Heart left ventricle (tissue), 16 donors: Measurements from ENCODE around the gene RALBP1. TPM values are rescaled to one million over a fixed set of nuclear protein-coding genes. Genes with fewer than 3 reads are reported as not detected.

Experiments used
- ATAC-seq, 4 donors: fragments of 200-7000 bp; cut with Tn5 transposase; one replicate each; pipeline ENCODE4 v1.9.1; 2020 to 2022; ENCODE audit warnings: moderate library complexity in 4 of 4, mild to moderate bottlenecking in 3 of 4, moderate number of reproducible peaks in 1 of 4
- DNase-seq, 5 donors: peaks; one replicate each; pipeline ENCODE4 v3.0.0-alpha.2; 2020
- H3K27ac ChIP-seq, 12 donors: fragments of 200-600 bp; sonication (generic) in 4 of 12; one replicate each; pipeline versions ENCODE4 v1.5.0 to v1.8.0; 2016 to 2022; ENCODE audit warnings: mild to moderate bottlenecking in 2 of 12
- H3K27me3 ChIP-seq, 9 donors: fragments of 200-600 bp; sonication (generic) in 2 of 9; one replicate each; pipeline versions ENCODE4 v1.5.1 to v1.8.0; 2016 to 2022; ENCODE audit warnings: mild to moderate bottlenecking in 3 of 9
- H3K36me3 ChIP-seq, 9 donors: fragments of 200-600 bp; sonication (generic) in 2 of 9; one replicate each; pipeline versions ENCODE4 v1.5.0 to v1.8.0; 2018 to 2022; ENCODE audit warnings: mild to moderate bottlenecking in 2 of 9
- H3K4me1 ChIP-seq, 12 donors: fragments of 200-600 bp; sonication (generic) in 4 of 12; one replicate each; pipeline versions ENCODE4 v1.5.0 to v1.8.0; 2016 to 2022; ENCODE audit warnings: mild to moderate bottlenecking in 3 of 12
- H3K4me3 ChIP-seq, 12 donors: fragments of 200-600 bp; sonication (generic) in 4 of 12; one replicate each; pipeline versions ENCODE4 v1.5.0 to v1.8.0; 2017 to 2022; ENCODE audit warnings: mild to moderate bottlenecking in 9 of 12, moderate library complexity in 4 of 12
- H3K9me3 ChIP-seq, 12 donors: fragments of 200-600 bp; sonication (generic) in 4 of 12; one replicate each; pipeline versions ENCODE4 v1.5.0 to v1.8.0; 2016 to 2022; ENCODE audit warnings: mild to moderate bottlenecking in 1 of 12
- POLR2A ChIP-seq, 2 donors: fragments of 450-650 bp; IDR thresholded peaks; one replicate each; pipeline ENCODE4 v1.6.1; 2017; ENCODE audit warnings: antibody characterized with exemption in 2 of 2, mild to moderate bottlenecking in 2 of 2, moderate library complexity in 2 of 2
- WGBS, 4 donors: extraction: QIAGEN DNeasy Blood & Tissue Kit in 2 of 4; methylation state at CpG; one replicate each; pipeline versions ENCODE4 v1.1.5 to v1.1.7; 2013 to 2018; 5-methylcytosine and 5-hydroxymethylcytosine counted together
- intact Hi-C, 10 donors: fragments of 100-400 bp; cut with DNase I; formaldehyde crosslinking; loops; one replicate each; pipeline versions ENCODE4 v1.11.1 to v1.14.2; 2022
- polyA plus RNA-seq, 2 donors: library from polyadenylated mRNA; stranded (reverse); fragments of 200-250 nt; gene quantifications; one replicate each; pipeline ENCODE4 v1.2.3, GENCODE V29; 2013
- total RNA-seq, 9 donors: library from RNA; depleted of rRNA in 2 of 9; stranded (reverse); fragments of >200 nt in 2 of 9; fragmentation: NEBNext Ultra II Directional in 3 of 9; extraction: Animal tissue kit (Norgen Biotek cat#: 25700) in 3 of 9; gene quantifications; one replicate each; pipeline versions ENCODE4 v1.1.0 to v1.2.4, GENCODE V29; 2016 to 2023
- TF ChIP-seq, protein P1 (sequence below), 12 donors: fragments of 200-600 bp; sonication (generic) in 4 of 12; IDR thresholded peaks; one replicate each; pipeline versions ENCODE4 v1.5.0 to v1.8.0; 2018 to 2022; ENCODE audit warnings: antibody characterized with exemption in 12 of 12, mild to moderate bottlenecking in 5 of 12
- donor health status: ischemic (EF 13 %, LVEDD 7.1; RV severe dilation, severe dysfunction).
- donor health status: healthy with polysubstance abuse.
- donor health status: DM: no; HTN: yes; CAD: no.
- donor health status: DM: no; HTN: no; CAD: no.
- donor health status: ischemic (EF 25% LVEDD 6.9; RV normal size, moderate dysfunction).
- donor health status: ischemic (EF 25% LVEDD 5.7; RV mildly dilated, moderate dysfunction).
- donor health status: healthy.
- donor health status: DM: yes; HTN: yes; CAD: no.
- donor health status: ischemic (EF 35%, LVEDD 5.7; RV mildly dilated, moderate dysfunction).
- donor health status: nonischemic (EF 11% LVEDD 7.7; RV severe dilation, severe dysfunction).
- donor health status: DM: yes; HTN: yes; CAD: no.
- donor health status: PGD.
- donor health status: ischemic (EF 29% LVEDD 5.4; RV normal size, mild dysfunction).
- donor health status: nonischemic (EF 23%, LVEDD 6.1; RV moderate dilation, normal function).

The RALBP1 gene
- total and polyA plus RNA-seq, 11 donors = 20.9 to 91.1 (median 47.8) TPM

DNA sequence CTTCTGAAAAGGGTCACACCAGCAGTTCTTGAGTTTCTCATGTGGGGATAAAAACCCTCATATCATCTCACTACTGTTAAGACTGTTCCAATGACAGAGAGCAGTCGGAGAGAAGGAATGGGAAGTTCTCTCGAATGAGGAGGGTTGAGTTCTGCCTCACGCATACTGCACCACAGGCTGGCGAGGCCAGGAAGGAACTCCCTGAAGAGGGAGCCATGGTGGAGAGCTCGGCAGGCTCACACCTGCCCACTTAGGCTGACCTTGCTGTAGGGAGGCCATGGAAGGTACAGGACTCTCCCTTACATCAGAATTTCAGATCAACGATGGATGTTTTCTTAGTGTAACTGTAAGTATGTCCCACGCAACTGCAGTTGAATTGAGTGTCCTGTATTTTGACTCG lies 64.6 kb downstream of the RALBP1 start:
- no peaks in the 10 kb centered on the region for H3K27me3 ChIP-seq
- peaks cover 0 to 3% (median 0%) of the 10 kb centered on the region in 12 donors for H3K4me1 ChIP-seq
- TF ChIP-seq POLR2A (IDR thresholded peaks at IDR 0.05) = no peak
- TF ChIP-seq, protein P1, sequence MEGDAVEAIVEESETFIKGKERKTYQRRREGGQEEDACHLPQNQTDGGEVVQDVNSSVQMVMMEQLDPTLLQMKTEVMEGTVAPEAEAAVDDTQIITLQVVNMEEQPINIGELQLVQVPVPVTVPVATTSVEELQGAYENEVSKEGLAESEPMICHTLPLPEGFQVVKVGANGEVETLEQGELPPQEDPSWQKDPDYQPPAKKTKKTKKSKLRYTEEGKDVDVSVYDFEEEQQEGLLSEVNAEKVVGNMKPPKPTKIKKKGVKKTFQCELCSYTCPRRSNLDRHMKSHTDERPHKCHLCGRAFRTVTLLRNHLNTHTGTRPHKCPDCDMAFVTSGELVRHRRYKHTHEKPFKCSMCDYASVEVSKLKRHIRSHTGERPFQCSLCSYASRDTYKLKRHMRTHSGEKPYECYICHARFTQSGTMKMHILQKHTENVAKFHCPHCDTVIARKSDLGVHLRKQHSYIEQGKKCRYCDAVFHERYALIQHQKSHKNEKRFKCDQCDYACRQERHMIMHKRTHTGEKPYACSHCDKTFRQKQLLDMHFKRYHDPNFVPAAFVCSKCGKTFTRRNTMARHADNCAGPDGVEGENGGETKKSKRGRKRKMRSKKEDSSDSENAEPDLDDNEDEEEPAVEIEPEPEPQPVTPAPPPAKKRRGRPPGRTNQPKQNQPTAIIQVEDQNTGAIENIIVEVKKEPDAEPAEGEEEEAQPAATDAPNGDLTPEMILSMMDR (IDR thresholded peaks at IDR 0.05) = no peak
- WGBS, 4 donors = 82 to 88% (median 86%) methylated on average over 8 of the region's 8 CpGs
- H3K9me3 ChIP-seq = no peaks in the 10 kb centered on the region
- H3K27ac ChIP-seq = no peak overlapping the region
- DNase-seq (no peak), ATAC-seq (no peak)
- peaks cover 0 to 50% (median 42%) of the 10 kb centered on the region in 9 donors for H3K36me3 ChIP-seq
- intact Hi-C loops = no loop called here
- no peak overlapping the region for H3K4me3 ChIP-seq

DNA sequence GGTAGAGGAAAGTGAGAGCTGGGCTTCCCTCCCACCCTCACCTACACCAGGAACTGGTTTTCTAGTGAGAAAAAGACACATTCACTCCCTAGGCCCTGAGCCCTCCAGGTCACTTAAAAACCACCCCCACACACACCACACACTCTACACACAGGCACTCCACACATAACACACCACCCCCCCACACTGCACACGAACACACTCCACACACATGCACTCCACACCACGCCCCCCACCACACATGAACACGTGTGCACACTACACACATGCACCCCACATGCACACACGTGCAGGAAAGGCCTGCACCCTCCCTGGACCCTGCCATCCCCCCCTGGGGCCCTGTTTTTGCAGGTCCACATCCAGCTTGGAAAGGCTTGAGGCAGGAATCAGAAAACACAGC lies 67.6 kb downstream of the RALBP1 start:
- no peaks in the 10 kb centered on the region for H3K9me3 ChIP-seq
- no peak overlapping the region for H3K4me3 ChIP-seq
- no peak overlapping the region for H3K27ac ChIP-seq
- 82 to 90% (median 86%) methylated on average over 4 of the region's 4 CpGs for WGBS, 4 donors
- ATAC-seq = peak in 2 of 4 donors; percentile 26 to 30
- H3K27me3 ChIP-seq = no peaks in the 10 kb centered on the region
- intact Hi-C loops = no loop called here
- DNase-seq = peak in 1 of 5 donors; percentile 20
- TF ChIP-seq, protein P1 (IDR thresholded peaks at IDR 0.05) = no peak
- no peak for TF ChIP-seq POLR2A (IDR thresholded peaks at IDR 0.05)
- H3K36me3 ChIP-seq = peaks cover 0 to 52% (median 44%) of the 10 kb centered on the region in 9 donors
- H3K4me1 ChIP-seq = no peaks in the 10 kb centered on the region

DNA sequence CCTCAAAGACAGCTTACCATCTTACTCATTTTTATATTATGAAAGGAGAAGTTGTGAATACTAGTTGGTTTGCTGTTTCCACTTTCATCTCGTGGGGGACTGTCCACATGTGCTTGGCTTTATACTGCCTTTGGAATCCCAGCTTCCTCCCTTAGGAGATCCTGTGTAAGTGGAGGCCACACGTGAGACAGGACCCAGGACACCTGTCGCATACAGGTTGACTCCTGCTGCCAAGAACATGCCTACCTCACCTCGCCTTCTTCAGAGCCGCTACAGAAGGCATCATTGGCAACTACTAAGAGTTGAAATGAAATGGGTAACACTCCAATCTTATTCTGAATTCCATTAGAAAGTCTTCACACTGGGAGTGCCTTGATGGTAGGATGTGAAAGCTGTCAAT lies 69.7 kb downstream of the RALBP1 start:
- intact Hi-C loops = no loop called here
- 73 to 86% (median 79%) methylated on average over 5 of the region's 5 CpGs for WGBS, 4 donors
- ATAC-seq = no peak
- Histone ChIP-seq H3K9me3 (no peaks in the 10 kb centered on the region), H3K27ac (no peak overlapping the region), H3K27me3 (no peaks in the 10 kb centered on the region), H3K4me3 (no peak overlapping the region), H3K4me1 (no peaks in the 10 kb centered on the region), H3K36me3 (peaks cover 0 to 63% (median 51%) of the 10 kb centered on the region in 9 donors)
- DNase-seq = no peak
- TF ChIP-seq, protein P1 (IDR thresholded peaks at IDR 0.05) = no peak
- TF ChIP-seq POLR2A (IDR thresholded peaks at IDR 0.05) = no peak

DNA sequence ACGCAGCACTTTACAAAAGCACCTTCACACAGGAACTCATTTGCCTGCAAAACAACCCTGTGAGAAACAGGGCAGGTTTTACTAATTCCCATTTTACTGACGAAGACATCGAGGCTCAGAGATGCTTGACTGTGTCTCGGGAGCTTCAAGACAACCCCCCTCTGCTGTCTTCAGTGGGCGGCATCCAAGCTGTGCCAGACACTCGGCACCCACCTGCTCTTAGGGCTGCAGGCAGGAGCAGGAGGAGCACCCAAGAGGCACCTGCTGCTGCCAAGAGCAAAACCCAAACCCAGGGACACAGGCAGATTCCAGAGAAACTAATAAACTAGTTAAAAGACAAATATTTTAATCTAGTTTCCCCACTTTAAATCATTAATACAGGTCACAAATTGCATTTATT lies 71.2 kb downstream of the RALBP1 start:
- no peak for DNase-seq
- Histone ChIP-seq H3K4me1 (no peaks in the 10 kb centered on the region), H3K4me3 (no peak overlapping the region), H3K36me3 (peaks cover 0 to 70% (median 63%) of the 10 kb centered on the region in 9 donors), H3K27me3 (no peaks in the 10 kb centered on the region), H3K27ac (no peak overlapping the region), H3K9me3 (no peaks in the 10 kb centered on the region)
- TF ChIP-seq, protein P1 (IDR thresholded peaks at IDR 0.05) = no peak
- TF ChIP-seq POLR2A (IDR thresholded peaks at IDR 0.05) = no peak
- ATAC-seq = no peak
- WGBS, 4 donors = 88 to 94% (median 88%) methylated on average over 6 of the region's 6 CpGs
- intact Hi-C loops = no loop called here
